Gastrocnemius medialis (tissue), 4 donors: ENCODE measurements around the gene HIP1. TPM values are rescaled to one million over a fixed set of nuclear protein-coding genes. Genes with fewer than 3 reads are reported as not detected.

Source experiments
- ATAC-seq, 2 donors: fragments of 150-250 bp; one replicate each; pipeline ENCODE4 v1.9.1; 2016
- DNase-seq, 2 donors: peaks; one replicate each; pipeline ENCODE4 v3.0.0-alpha.2; 2019
- H3K27ac ChIP-seq, 4 donors: fragments of 200-600 bp; sonication (generic); 1 replicate in 1 of 4; 2 replicates in 3 of 4; pipeline ENCODE4 v1.5.1; 2016 to 2018; ENCODE audit warnings: mild to moderate bottlenecking in 2 of 4, moderate library complexity in 1 of 4
- H3K27me3 ChIP-seq, 3 donors: fragments of 200-600 bp; sonication (generic) in 2 of 3; 1 replicate in 1 of 3; 2 replicates in 2 of 3; pipeline versions ENCODE4 v1.5.1 to v1.6.0; 2016 to 2019; ENCODE audit warnings: mild to moderate bottlenecking in 1 of 3, moderate library complexity in 1 of 3
- H3K36me3 ChIP-seq, 2 donors: fragments of 200-600 bp; sonication (generic) in 1 of 2; one replicate each; pipeline ENCODE4 v1.5.1; 2017 to 2018
- H3K4me1 ChIP-seq, 2 donors: fragments of 200-600 bp; sonication (generic) in 1 of 2; one replicate each; pipeline ENCODE4 v1.5.1; 2016 to 2017; ENCODE audit warnings: mild to moderate bottlenecking in 2 of 2
- H3K4me3 ChIP-seq, 4 donors: fragments of 200-600 bp; sonication (generic) in 3 of 4; 1 replicate in 1 of 4; 2 replicates in 3 of 4; pipeline ENCODE4 v1.5.1; 2016 to 2019; ENCODE audit warnings: mild to moderate bottlenecking in 2 of 4
- H3K9me3 ChIP-seq, 3 donors: fragments of 200-600 bp; sonication (generic) in 2 of 3; 1 replicate in 1 of 3; 2 replicates in 2 of 3; pipeline ENCODE4 v1.5.1; 2016 to 2019
- CTCF ChIP-seq, 5 experiments: fragments of 450-650 bp in 3 of 5; fragments of 200-600 bp in 2 of 5; sonication (generic) in 2 of 5; IDR thresholded peaks in 4 of 5; conservative IDR thresholded peaks in 1 of 5; 1 replicate in 4 of 5; 2 replicates in 1 of 5; pipeline ENCODE4 v1.5.1; 2016 to 2019; ENCODE audit warnings: antibody characterized with exemption in 5 of 5, mild to moderate bottlenecking in 3 of 5, moderate library complexity in 3 of 5
- POLR2A ChIP-seq, 2 donors: fragments of 450-650 bp; IDR thresholded peaks; one replicate each; pipeline ENCODE4 v1.6.1; 2017; ENCODE audit warnings: antibody characterized with exemption in 2 of 2, mild to moderate bottlenecking in 2 of 2, moderate library complexity in 2 of 2
- in situ Hi-C, 4 donors: fragments of 200-750 bp; cut with MboI; loops; one replicate each; pipeline versions ENCODE4 v1.15.0 to v1.8.0; 2017; ENCODE audit warnings: low sequenced_read_pairs in 4 of 4
- intact Hi-C: fragments of 100-400 bp; cut with DNase I; formaldehyde crosslinking; loops from one replicate; pipeline ENCODE4 v1.15.1; 2023; ENCODE audit warnings: low total_unique reads
- total RNA-seq, 4 donors: library from RNA; depleted of rRNA; stranded (reverse); fragments of >200 nt; gene quantifications; one replicate each; pipeline versions ENCODE4 v1.1.0 to v1.2.3, GENCODE V29; 2016

The HIP1 gene
- total RNA-seq, 4 donors from 2014 or later, result 5.8 to 11.1 (median 7.9) TPM

DNA sequence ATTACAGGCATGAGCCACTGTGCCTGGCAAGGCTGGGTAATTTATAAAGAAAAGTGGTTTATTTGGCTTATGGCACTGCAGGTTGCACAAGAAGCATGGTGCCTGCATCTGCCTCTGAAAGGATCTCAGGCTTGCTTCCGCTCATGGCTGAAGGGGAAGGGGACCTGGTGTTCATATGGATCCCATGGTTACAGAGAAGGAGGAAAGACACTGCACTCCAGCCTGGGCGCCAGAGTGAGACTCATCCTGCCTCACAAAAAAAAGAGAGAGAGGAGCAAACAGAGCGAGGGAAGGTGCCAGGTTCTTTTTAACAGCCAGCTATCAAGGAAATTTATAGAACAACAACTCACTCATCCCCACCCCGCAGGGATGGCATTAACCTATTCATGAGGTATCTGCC lies 36.2 kb downstream of the HIP1 start:
- in situ Hi-C loops (no loop called here), intact Hi-C loops (no loop called here)
- Histone ChIP-seq H3K27ac (no peak overlapping the region), H3K4me1 (no peaks in the 10 kb centered on the region), H3K36me3 (no peaks in the 10 kb centered on the region), H3K4me3 (no peak overlapping the region), H3K27me3 (no peaks in the 10 kb centered on the region), H3K9me3 (no peaks in the 10 kb centered on the region)
- DNase-seq, result no peak
- ATAC-seq, result no peak
- no peak for TF ChIP-seq CTCF (IDR thresholded peaks at IDR 0.05 in 4 of 5, conservative IDR thresholded peaks at IDR 0.05 in 1 of 5)
- no peak for TF ChIP-seq POLR2A (IDR thresholded peaks at IDR 0.05)

GRCh38 chr7:75699993-75700392 lies 38.7 kb downstream of the HIP1 start:
- TF ChIP-seq CTCF (IDR thresholded peaks at IDR 0.05 in 4 of 5, conservative IDR thresholded peaks at IDR 0.05 in 1 of 5), result no peak
- TF ChIP-seq POLR2A (IDR thresholded peaks at IDR 0.05), result no peak
- Histone ChIP-seq H3K4me3 (no peak overlapping the region), H3K9me3 (no peaks in the 10 kb centered on the region), H3K27me3 (no peaks in the 10 kb centered on the region), H3K36me3 (no peaks in the 10 kb centered on the region), H3K4me1 (no peaks in the 10 kb centered on the region), H3K27ac (no peak overlapping the region)
- DNase-seq (no peak), ATAC-seq (no peak)
- intact Hi-C loops, result no loop called here
- in situ Hi-C loops, result no loop called here

DNA sequence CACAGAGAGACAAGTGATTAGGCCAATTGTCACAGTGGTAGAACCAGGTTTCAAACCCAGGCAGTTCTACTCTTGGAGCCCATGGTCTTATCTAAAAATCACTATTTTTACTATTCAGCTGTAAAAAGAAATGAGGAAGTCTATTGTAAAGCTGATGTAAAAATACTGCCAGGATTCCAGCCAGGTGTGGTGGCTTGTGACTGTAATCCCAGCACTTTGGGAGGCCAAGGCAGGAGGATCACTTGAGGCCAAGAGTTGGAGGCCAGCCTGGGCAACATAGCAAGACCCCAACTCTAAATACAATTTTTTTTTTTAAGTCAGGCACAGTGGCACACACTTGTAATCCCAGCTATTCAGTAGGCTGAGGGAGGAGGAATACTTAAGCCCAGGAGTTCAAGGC lies 40.4 kb downstream of the HIP1 start:
- Histone ChIP-seq H3K4me3 (no peak overlapping the region), H3K9me3 (no peaks in the 10 kb centered on the region), H3K27ac (no peak overlapping the region), H3K36me3 (no peaks in the 10 kb centered on the region), H3K4me1 (no peaks in the 10 kb centered on the region), H3K27me3 (no peaks in the 10 kb centered on the region)
- in situ Hi-C loops (no loop called here), intact Hi-C loops (no loop called here)
- TF ChIP-seq POLR2A (IDR thresholded peaks at IDR 0.05), result no peak
- ATAC-seq (no peak), DNase-seq (no peak)

- in situ Hi-C loops, result no loop called here
These were observed 42.3 kb downstream of the HIP1 start for GRCh38 chr7:75696263-75697037.

More at GRCh38 chr7:75696263-75697037, 42.3 kb downstream of the HIP1 start:
- DNase-seq, result no peak
- intact Hi-C loops, result no loop called here
- no peak for ATAC-seq
- H3K36me3 ChIP-seq, result no peaks in the 10 kb centered on the region
- H3K27ac ChIP-seq, result no peak overlapping the region
- TF ChIP-seq POLR2A (IDR thresholded peaks at IDR 0.05) (no peak), CTCF (IDR thresholded peaks at IDR 0.05 in 4 of 5, conservative IDR thresholded peaks at IDR 0.05 in 1 of 5) (no peak)
- no peaks in the 10 kb centered on the region for H3K27me3 ChIP-seq
- H3K4me1 ChIP-seq, result no peaks in the 10 kb centered on the region
- no peaks in the 10 kb centered on the region for H3K9me3 ChIP-seq
- no peak overlapping the region for H3K4me3 ChIP-seq
